ENCODE measurements around the gene TEX2. TPM values are rescaled to one million over a fixed set of nuclear protein-coding genes. Genes with fewer than 3 reads are reported as not detected.

The TEX2 gene
- total RNA-seq, 2 experiments from 2014 or later, result 14.0 to 14.5 TPM

GRCh38 chr17:64219571-64219970, 43.5 kb downstream of the TEX2 start:
- Mint-ChIP-seq H3K4me3 (no peak overlapping the region), H3K4me1 (ENCODE audit: low read depth) (peaks cover 32% of the 10 kb centered on the region), H3K36me3 (ENCODE audit: low read depth) (no peaks in the 10 kb centered on the region), H3K9me3 (no peaks in the 10 kb centered on the region), H3K27ac (no peak overlapping the region), H3K27me3 (no peaks in the 10 kb centered on the region)
- ChIA-PET POLR2A (interaction anchor here (0.6 kb wide), 1 partner anchor 65 kb away, joined by 3 read pairs; no protein-coding TSS in a partner anchor), CTCF (interaction anchor here (2.5 kb wide), 1 partner anchor 19 kb away, joined by 6 read pairs; no protein-coding TSS in a partner anchor)
- ATAC-seq, result no peak
- DNase-seq, result no peak
- intact Hi-C loops (cut with micrococcal nuclease), result no loop called here
- TF ChIP-seq CTCF (IDR thresholded peaks at IDR 0.05), result no peak

DNA sequence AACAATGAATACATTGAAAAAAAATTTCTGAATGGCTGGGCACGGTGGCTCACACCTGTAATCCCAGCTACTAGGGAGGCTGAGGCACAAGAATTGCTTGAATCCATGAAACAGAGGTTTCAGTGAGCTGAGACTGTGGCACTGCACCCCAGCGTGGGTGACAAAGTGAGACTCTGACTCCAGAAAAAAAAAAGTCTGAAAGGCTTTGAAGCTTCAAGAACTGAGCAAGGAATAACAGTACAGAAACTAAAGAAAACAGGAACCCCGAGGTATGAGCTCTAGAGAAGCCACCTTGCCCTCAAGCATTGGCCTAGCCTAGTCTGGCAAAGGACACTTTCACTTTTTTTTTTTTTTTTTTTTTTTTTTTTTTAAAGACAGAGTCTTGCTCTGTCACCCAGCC, 45.0 kb downstream of the TEX2 start:
- Mint-ChIP-seq H3K9me3 (no peaks in the 10 kb centered on the region), H3K27me3 (no peaks in the 10 kb centered on the region), H3K4me3 (no peak overlapping the region), H3K36me3 (ENCODE audit: low read depth) (peaks cover 10% of the 10 kb centered on the region), H3K27ac (no peak overlapping the region), H3K4me1 (ENCODE audit: low read depth) (peaks cover 32% of the 10 kb centered on the region)
- intact Hi-C loops (cut with micrococcal nuclease), result no loop called here
- DNase-seq (peak; percentile 43), ATAC-seq (peak; percentile 94)
- TF ChIP-seq CTCF (IDR thresholded peaks at IDR 0.05), result no peak
- POLR2A ChIA-PET, result interaction anchor here (0.6 to 1.7 kb wide), 5 partner anchors 11 to 267 kb away, joined by 3 to 6 read pairs (median 4); no protein-coding TSS in a partner anchor
- CTCF ChIA-PET, result interaction anchor here (0.7 to 2.5 kb wide), 7 partner anchors 19 to 446 kb away, joined by 3 to 6 read pairs (median 3); no protein-coding TSS in a partner anchor

GRCh38 chr17:64217249-64217691, 45.8 kb downstream of the TEX2 start:
- intact Hi-C loops (cut with micrococcal nuclease), result no loop called here
- no peak for DNase-seq
- Mint-ChIP-seq H3K36me3 (ENCODE audit: low read depth) (peaks cover 15% of the 10 kb centered on the region), H3K27ac (no peak overlapping the region), H3K27me3 (no peaks in the 10 kb centered on the region), H3K4me3 (no peak overlapping the region), H3K9me3 (no peaks in the 10 kb centered on the region), H3K4me1 (ENCODE audit: low read depth) (peaks cover 32% of the 10 kb centered on the region)
- no peak for TF ChIP-seq CTCF (IDR thresholded peaks at IDR 0.05)
- ChIA-PET POLR2A (interaction anchor here (1.1 to 1.7 kb wide), 3 partner anchors 12 to 20 kb away, joined by 3 to 6 read pairs (median 4); no protein-coding TSS in a partner anchor), CTCF (interaction anchor here (0.8 to 2.5 kb wide), 8 partner anchors 10 to 351 kb away, joined by 3 to 6 read pairs (median 3); no protein-coding TSS in a partner anchor)
- no peak for ATAC-seq

DNA sequence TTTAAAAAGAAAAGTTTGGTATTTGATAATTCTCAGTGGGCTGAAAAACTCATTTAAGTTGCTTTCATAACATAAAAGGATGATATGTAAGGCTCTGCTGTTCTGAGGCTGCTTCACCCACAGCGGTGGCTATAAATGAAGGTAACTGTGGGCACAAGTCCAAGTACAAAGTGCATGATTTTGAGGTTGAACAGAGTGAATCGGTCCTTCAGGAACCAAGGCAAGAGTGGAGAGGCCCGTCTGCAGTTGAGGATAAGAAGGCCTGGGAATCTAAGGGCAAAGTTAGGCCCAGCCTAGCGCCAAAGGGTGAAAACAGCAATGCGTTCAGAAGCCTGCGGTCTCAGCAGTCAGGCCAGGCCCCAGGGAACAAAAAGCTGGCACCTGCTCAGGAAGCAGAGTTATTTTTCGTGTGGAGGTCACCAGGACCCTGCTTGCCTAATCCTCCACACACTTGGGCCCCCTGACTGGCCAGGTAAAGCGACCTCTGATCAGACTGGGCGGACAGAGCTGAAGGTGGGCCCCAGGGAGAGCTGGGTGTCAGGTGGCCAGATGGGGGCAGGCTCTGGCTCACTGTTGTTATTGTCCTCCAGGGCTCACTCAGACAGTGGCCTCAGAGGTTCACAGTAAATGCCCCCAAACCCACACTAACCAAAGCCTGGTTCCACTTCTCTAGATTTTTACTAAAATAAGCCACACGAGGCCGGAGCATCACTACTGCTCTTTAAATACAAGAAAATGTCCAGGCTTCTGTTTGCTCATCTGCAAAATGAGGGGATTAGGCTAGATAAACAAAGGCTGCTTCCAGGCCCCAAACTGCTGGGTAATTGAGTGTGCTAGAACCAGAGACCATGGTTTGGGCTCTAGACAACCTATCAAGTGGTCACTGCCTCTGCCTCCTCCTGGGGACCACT, 46.5 kb downstream of the TEX2 start:
- CTCF ChIA-PET, result interaction anchor here (0.8 to 2.5 kb wide), 5 partner anchors 9 to 350 kb away, joined by 3 to 6 read pairs (median 3); no protein-coding TSS in a partner anchor
- POLR2A ChIA-PET, result interaction anchor here (0.7 to 1.7 kb wide), 6 partner anchors 19 to 224 kb away, joined by 3 to 4 read pairs (median 4); partner anchors contain the start of gene TEX2
- intact Hi-C loops (cut with micrococcal nuclease), result no loop called here
- Mint-ChIP-seq H3K4me3 (no peak overlapping the region), H3K9me3 (no peaks in the 10 kb centered on the region), H3K27me3 (no peaks in the 10 kb centered on the region), H3K36me3 (ENCODE audit: low read depth) (peaks cover 20% of the 10 kb centered on the region), H3K4me1 (ENCODE audit: low read depth) (peaks cover 32% of the 10 kb centered on the region), H3K27ac (no peak overlapping the region)
- no peak for ATAC-seq
- DNase-seq, result peak; percentile 13
- TF ChIP-seq CTCF (IDR thresholded peaks at IDR 0.05), result no peak
